GM18502 (cell line): ENCODE results near the gene CNTFR.

Source experiments
- ATAC-seq: cut with Tn5 transposase; IDR thresholded peaks from one replicate; pipeline ENCODE4 v1.9.1; 2021; ENCODE audit warnings: mild to moderate bottlenecking; ENCODE audit not compliant: unreplicated experiment, poor library complexity

Gene CNTFR

GRCh38 chr9:34557426-34558321, 31.9 kb downstream of the CNTFR start:
- no peak for ATAC-seq

GRCh38 chr9:34556949-34557348, 32.6 kb downstream of the CNTFR start:
- ATAC-seq = no peak

- ATAC-seq = no peak
Observed at GRCh38 chr9:34555936-34556525, 33.5 kb downstream of the CNTFR start.

GRCh38 chr9:34555500-34555899, 34.0 kb downstream of the CNTFR start:
- ATAC-seq = no peak

GRCh38 chr9:34555002-34555348, 34.5 kb downstream of the CNTFR start:
- no peak for ATAC-seq

GRCh38 chr9:34554211-34555001, 35.1 kb downstream of the CNTFR start:
- no peak for ATAC-seq

- no peak for ATAC-seq
Observed at GRCh38 chr9:34553511-34554021, 36.0 kb downstream of the CNTFR start.

- no peak for ATAC-seq
Observed at GRCh38 chr9:34552986-34553385, 36.5 kb downstream of the CNTFR start.

- no peak for ATAC-seq
Observed at GRCh38 chr9:34552606-34552981, 36.9 kb downstream of the CNTFR start.

- ATAC-seq = no peak
Observed at GRCh38 chr9:34551751-34552605, 37.5 kb downstream of the CNTFR start.

GRCh38 chr9:34550681-34551270, 38.7 kb downstream of the CNTFR start:
- ATAC-seq = no peak

GRCh38 chr9:34550016-34550680, 39.4 kb downstream of the CNTFR start:
- no peak for ATAC-seq

GRCh38 chr9:34549407-34549732, 40.2 kb downstream of the CNTFR start:
- ATAC-seq = no peak

- no peak for ATAC-seq
Observed at GRCh38 chr9:34547960-34548611, 41.4 kb downstream of the CNTFR start.

- no peak for ATAC-seq
Observed at GRCh38 chr9:34546834-34547827, 42.4 kb downstream of the CNTFR start.

- ATAC-seq = no peak
Observed at GRCh38 chr9:34546102-34546833, 43.3 kb downstream of the CNTFR start.

GRCh38 chr9:34545497-34545896, 44.0 kb downstream of the CNTFR start:
- no peak for ATAC-seq
